ENCODE data around the gene CBX2.

CBX2 gene

DNA sequence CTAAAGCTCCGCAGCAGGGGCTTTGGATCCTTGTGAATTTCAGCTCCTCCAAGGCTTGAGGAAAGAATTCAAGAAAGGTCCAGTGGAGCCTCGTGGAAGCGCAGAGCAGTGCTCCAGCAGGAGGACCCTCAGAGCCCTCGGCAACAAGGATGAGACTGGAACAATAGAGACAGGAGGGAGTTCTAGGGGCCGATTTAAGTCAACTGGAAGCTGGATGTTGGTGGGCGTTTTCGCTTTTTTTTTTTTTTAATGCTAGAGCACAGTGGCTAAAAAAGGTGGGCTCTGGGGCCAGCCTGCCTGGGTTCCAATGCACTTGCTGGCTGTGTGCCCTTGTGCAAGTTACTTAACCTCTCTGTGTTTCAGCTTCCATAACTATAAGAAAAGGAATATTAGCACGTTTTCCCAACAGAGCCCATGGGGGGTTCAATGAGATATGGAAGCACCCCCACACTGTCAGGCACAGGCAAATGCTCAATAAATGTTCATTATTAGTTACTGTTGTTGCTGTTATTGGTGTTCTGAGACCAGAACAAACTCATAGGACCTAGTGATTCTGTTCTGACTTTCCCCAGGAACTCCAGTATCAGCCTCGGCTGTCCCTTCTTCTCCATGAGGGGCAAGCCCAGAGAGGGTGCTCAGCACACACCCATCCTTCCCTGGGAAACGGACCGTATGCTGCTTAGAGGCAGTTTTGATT, 24.2 kb downstream of the CBX2 start:
- H3K4me3 ChIP-seq (ENCODE audit: low read depth, low read length) = no peak overlapping the region
- DNase-seq (ENCODE audit: low read depth) = no peak
- no peak for TF ChIP-seq CTCF (IDR thresholded peaks at IDR 0.05; ENCODE audit: control insufficient read depth, extremely low read depth, insufficient read depth)

- no peak for TF ChIP-seq CTCF (IDR thresholded peaks at IDR 0.05; ENCODE audit: control insufficient read depth, extremely low read depth, insufficient read depth)
- H3K4me3 ChIP-seq (ENCODE audit: low read depth, low read length) = no peak overlapping the region
- no peak for DNase-seq (ENCODE audit: low read depth)
These were observed 24.9 kb downstream of the CBX2 start for GRCh38 chr17:79802736-79803420.

DNA sequence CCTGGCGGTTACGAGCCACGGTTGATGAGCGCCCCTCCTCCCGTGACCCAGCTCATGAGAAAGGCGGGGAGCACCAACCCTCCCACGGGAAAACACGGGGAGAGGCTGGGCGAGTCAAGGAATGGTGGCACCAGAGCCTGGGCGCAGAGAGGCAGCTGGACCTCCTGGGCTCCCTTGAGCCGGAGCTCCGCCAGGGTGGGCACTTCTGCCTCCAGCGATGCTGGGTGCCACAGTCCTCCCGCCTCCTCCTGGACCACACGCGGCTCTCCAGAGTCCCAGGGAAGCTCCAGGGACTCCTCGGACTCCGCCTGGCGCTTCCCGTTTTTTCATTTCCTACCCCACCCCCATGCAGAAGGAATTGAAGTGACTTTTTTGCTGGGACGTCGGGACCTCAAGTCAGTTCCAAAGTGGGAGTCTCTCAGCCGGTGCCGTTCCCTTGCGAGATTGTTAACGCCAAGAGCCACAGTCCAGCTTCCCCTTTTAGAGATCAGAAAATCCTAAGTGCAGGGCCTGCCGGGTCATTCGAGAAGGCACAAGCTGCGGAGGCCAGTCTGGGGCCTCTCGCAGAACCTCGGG, 25.6 kb downstream of the CBX2 start:
- no peak overlapping the region for H3K4me3 ChIP-seq (ENCODE audit: low read depth, low read length)

GRCh38 chr17:79803997-79804855, 26.3 kb downstream of the CBX2 start:
- no peak for TF ChIP-seq CTCF (IDR thresholded peaks at IDR 0.05; ENCODE audit: control insufficient read depth, extremely low read depth, insufficient read depth)
- no peak for DNase-seq (ENCODE audit: low read depth)
- no peak overlapping the region for H3K4me3 ChIP-seq (ENCODE audit: low read depth, low read length)

More for the DNA sequence above, 25.6 kb downstream of the CBX2 start:
- TF ChIP-seq CTCF (IDR thresholded peaks at IDR 0.05; ENCODE audit: control insufficient read depth, extremely low read depth, insufficient read depth) = no peak
- DNase-seq (ENCODE audit: low read depth) = no peak

DNA sequence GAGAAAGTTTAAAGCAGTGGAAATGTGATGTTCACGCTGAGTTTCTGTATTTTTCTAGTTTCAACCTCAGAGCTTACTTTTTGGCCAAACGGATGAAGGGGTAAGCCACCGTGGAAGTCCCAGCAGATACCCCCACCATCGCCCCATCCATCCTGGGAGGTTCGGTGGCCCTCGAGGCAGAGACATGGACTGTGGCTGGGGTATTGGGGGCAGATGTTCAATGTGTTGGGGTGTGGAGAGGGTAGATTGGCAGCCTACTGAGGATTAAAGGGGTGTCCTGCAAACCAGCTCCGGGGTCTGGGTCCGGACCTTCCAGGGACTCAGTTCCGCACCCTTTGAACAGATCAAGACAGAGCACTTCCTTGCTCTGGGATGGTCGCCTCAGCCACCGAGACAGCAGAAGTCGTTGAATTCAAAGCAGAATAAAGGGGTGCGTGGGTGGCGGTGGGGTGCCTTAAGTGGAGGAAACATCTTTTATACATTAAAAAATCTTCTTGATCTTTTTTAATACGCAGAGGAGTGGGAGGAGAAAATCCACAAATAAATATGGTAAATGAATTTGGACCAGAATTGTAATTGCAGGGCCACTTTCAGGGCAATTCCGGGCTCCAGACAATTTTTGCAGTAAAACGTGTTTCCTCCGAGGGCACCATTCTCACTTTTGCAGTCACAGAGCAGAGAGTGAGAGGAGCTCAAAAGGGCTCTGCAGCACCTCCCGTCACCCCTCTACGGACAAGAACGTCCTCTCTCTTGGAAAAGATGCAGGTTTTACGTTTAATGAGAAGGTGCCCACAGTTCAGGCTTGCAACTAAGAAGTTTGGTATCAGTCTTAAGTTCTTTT, 27.1 kb downstream of the CBX2 start:
- no peak overlapping the region for H3K4me3 ChIP-seq (ENCODE audit: low read depth, low read length)
- TF ChIP-seq CTCF (IDR thresholded peaks at IDR 0.05; ENCODE audit: control insufficient read depth, extremely low read depth, insufficient read depth) = no peak
- no peak for DNase-seq (ENCODE audit: low read depth)

- no peak overlapping the region for H3K4me3 ChIP-seq (ENCODE audit: low read depth, low read length)
- no peak for DNase-seq (ENCODE audit: low read depth)
- no peak for TF ChIP-seq CTCF (IDR thresholded peaks at IDR 0.05; ENCODE audit: control insufficient read depth, extremely low read depth, insufficient read depth)
These were observed 28.5 kb downstream of the CBX2 start for GRCh38 chr17:79806446-79806760.

All from LNCaP clone FGC (cell line).